H1 (cell line): ENCODE data around the gene FSIP1. TPM values are rescaled to one million over a fixed set of nuclear protein-coding genes. Genes with fewer than 3 reads are reported as not detected.

ENCODE experiments used
- CHD7 ChIP-seq: fragments of 300-600 bp; sonication (generic); IDR thresholded peaks from 2 replicates; pipeline ENCODE4 v1.7.1; 2012; ENCODE audit warnings: low read length, moderate library complexity, mild to moderate bottlenecking, inconsistent platforms; ENCODE audit not compliant: insufficient replicate concordance
- CTBP2 ChIP-seq: IDR thresholded peaks from 2 replicates; pipeline ENCODE4 v1.7.0; 2011; ENCODE audit warnings: borderline replicate concordance, mild to moderate bottlenecking, moderate library complexity, mixed read lengths, low read length; ENCODE audit not compliant: insufficient read depth, insufficient read length
- SIX5 ChIP-seq: IDR thresholded peaks from 2 replicates; pipeline ENCODE4 v1.6.1; 2011; ENCODE audit warnings: mild to moderate bottlenecking, low read depth, low read length
- SP2 ChIP-seq: IDR thresholded peaks from 2 replicates; pipeline ENCODE4 v1.6.1; 2012; ENCODE audit warnings: mild to moderate bottlenecking, low read length, inconsistent platforms
- SUZ12 ChIP-seq: fragments of 200-600 bp; sonication (generic); IDR thresholded peaks from 2 replicates; pipeline ENCODE4 v1.6.1; 2012; ENCODE audit warnings: mild to moderate bottlenecking, inconsistent platforms, low read length, moderate library complexity, mixed read lengths
- polyA plus RNA-seq, 7 experiments: library from polyadenylated mRNA; depleted of rRNA in 3 of 7; stranded (reverse) in 5 of 7; unstranded in 2 of 7; fragments of >200 nt in 5 of 7; fragments of 200-250 nt in 2 of 7; gene quantifications; 1 replicate in 5 of 7; 2 replicates in 1 of 7; 4 replicates in 1 of 7; pipeline versions ENCODE4 v1.2.1 to v1.2.3, GENCODE V29; 2011 to 2013; ENCODE audit warnings: missing spikeins in 2 of 7, mixed read lengths in 2 of 7
- total RNA-seq: library from RNA; stranded (reverse); fragmentation: NEBNext Ultra II Directional; extraction: Animal tissue kit (Norgen Biotek cat#: 25700); gene quantifications from 2 replicates; pipeline ENCODE4 v1.2.1, GENCODE V29; 2021

The FSIP1 gene
- total and polyA plus RNA-seq, 2 of the 8 experiments (the other 6 are each of a cell fraction or from before 2014, with no cell fraction given), result 0.18 to 1.3 TPM

- TF ChIP-seq CHD7, result no peak
- TF ChIP-seq SUZ12, result no peak
- TF ChIP-seq SIX5, result no peak
- TF ChIP-seq SP2, result no peak
- no peak for TF ChIP-seq CTBP2
These were observed 43.6 kb downstream of the FSIP1 start (continued) for GRCh38 chr15:39738998-39739397.
